NCI-H748 (cell line): Measurements from ENCODE around the gene NUCKS1.
A peak's percentile ranks its signal among the peaks of the same experiment; 100 is the strongest.

Source experiments
- DNase-seq: peaks from one replicate; lab custom pipeline; 2025; ENCODE audit not compliant: unreplicated experiment; lab: John Stamatoyannopoulos, UW

Gene NUCKS1

GRCh38 chr1:205750138-205751035 is at the start of gene NUCKS1:
TSS of gene NUCKS1 (minus strand) at chr1:205750182. CDS start at chr1:205749973, 209 bp downstream.
- DNase-seq = peak; percentile 97

- DNase-seq = no peak
These were observed 48.6 kb upstream of the NUCKS1 start for GRCh38 chr1:205798577-205798976.

GRCh38 chr1:205797168-205797567 is 47.2 kb upstream of the NUCKS1 start:
- no peak for DNase-seq

- DNase-seq = no peak
These were observed 44.2 kb upstream of the NUCKS1 start for GRCh38 chr1:205794011-205794730.

GRCh38 chr1:205792961-205793673 is 43.1 kb upstream of the NUCKS1 start:
- DNase-seq = no peak

- no peak for DNase-seq
These were observed 42.5 kb upstream of the NUCKS1 start for GRCh38 chr1:205792481-205792881.

- peak; percentile 42 for DNase-seq
These were observed 41.7 kb upstream of the NUCKS1 start for GRCh38 chr1:205791568-205792180.

- DNase-seq = no peak
These were observed 37.4 kb upstream of the NUCKS1 start for GRCh38 chr1:205787287-205787916.

- no peak for DNase-seq
These were observed 36.6 kb upstream of the NUCKS1 start for GRCh38 chr1:205786601-205787000.

GRCh38 chr1:205785446-205785845 is 35.5 kb upstream of the NUCKS1 start:
- no peak for DNase-seq

- DNase-seq = no peak
These were observed 33.9 kb upstream of the NUCKS1 start for GRCh38 chr1:205783904-205784303.

- no peak for DNase-seq
These were observed 33.4 kb upstream of the NUCKS1 start for GRCh38 chr1:205783433-205783795.

- no peak for DNase-seq
These were observed 32.8 kb upstream of the NUCKS1 start for GRCh38 chr1:205782627-205783432.

GRCh38 chr1:205780335-205780734 is 30.4 kb upstream of the NUCKS1 start:
- no peak for DNase-seq

- DNase-seq = no peak
These were observed 28.0 kb upstream of the NUCKS1 start for GRCh38 chr1:205777994-205778393.

- DNase-seq = no peak
These were observed 25.7 kb upstream of the NUCKS1 start for GRCh38 chr1:205775717-205776056.

- DNase-seq = peak; percentile 71
These were observed 25.2 kb upstream of the NUCKS1 start, which contains the start of gene RAB29 for GRCh38 chr1:205775015-205775716. TSS of gene RAB29 (minus strand) at chr1:205775482. CDS start at chr1:205774956, 526 bp downstream.

- peak; percentile 5 for DNase-seq
These were observed 24.4 kb upstream of the NUCKS1 start for GRCh38 chr1:205774198-205775014.
